ENCODE measurements around the gene TRPM7.

TRPM7 gene

DNA sequence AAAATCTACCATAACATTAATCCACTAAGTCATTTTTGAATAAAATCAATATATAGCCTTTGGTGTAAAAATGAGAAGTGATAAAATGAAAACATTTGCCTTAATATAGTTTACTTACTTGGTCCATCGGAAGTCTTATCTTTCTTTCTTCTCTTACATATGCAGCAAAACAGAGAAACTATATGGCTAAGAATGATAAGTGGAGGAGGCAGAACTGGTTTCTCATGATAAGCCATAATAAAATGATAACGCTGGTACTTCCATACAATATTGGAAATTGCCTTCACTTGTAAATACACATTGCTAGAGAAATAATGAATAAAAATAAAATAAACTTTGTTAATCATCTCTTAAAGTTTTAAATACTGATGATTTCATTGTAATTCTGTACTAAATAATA, 92.3 kb downstream of the TRPM7 start:
- H3K4me1 ChIP-seq (ENCODE audit: low read length): no peaks in the 10 kb centered on the region
- H3K4me2 ChIP-seq (ENCODE audit: low read depth, low read length): no peak overlapping the region
- H3K79me2 ChIP-seq (ENCODE audit: low read length): no peaks in the 10 kb centered on the region
- H3K9me3 ChIP-seq (replicated peaks; ENCODE audit: insufficient read depth, low read length): no peaks in the 10 kb centered on the region
- H3F3A ChIP-seq (ENCODE audit: insufficient read depth, low read length): no peaks in the 10 kb centered on the region
- TF ChIP-seq, protein P1, sequence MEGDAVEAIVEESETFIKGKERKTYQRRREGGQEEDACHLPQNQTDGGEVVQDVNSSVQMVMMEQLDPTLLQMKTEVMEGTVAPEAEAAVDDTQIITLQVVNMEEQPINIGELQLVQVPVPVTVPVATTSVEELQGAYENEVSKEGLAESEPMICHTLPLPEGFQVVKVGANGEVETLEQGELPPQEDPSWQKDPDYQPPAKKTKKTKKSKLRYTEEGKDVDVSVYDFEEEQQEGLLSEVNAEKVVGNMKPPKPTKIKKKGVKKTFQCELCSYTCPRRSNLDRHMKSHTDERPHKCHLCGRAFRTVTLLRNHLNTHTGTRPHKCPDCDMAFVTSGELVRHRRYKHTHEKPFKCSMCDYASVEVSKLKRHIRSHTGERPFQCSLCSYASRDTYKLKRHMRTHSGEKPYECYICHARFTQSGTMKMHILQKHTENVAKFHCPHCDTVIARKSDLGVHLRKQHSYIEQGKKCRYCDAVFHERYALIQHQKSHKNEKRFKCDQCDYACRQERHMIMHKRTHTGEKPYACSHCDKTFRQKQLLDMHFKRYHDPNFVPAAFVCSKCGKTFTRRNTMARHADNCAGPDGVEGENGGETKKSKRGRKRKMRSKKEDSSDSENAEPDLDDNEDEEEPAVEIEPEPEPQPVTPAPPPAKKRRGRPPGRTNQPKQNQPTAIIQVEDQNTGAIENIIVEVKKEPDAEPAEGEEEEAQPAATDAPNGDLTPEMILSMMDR (IDR thresholded peaks at IDR 0.05; ENCODE audit: low read length): no peak
- TF ChIP-seq EZH2phosphoT487 (IDR thresholded peaks at IDR 0.05; ENCODE audit: low read length): no peak
- no peak for TF ChIP-seq EZH2 (optimal IDR thresholded peaks at IDR 0.05; ENCODE audit: low read depth, low read length)
- H2AFZ ChIP-seq (ENCODE audit: low read length): no peak overlapping the region
- H3K27me3 ChIP-seq (replicated peaks; ENCODE audit: insufficient read depth, low read length): no peaks in the 10 kb centered on the region
- H4K20me1 ChIP-seq (ENCODE audit: insufficient read depth, low read length): no peaks in the 10 kb centered on the region
- H3K27ac ChIP-seq (ENCODE audit: low read length): no peak overlapping the region
- peaks cover 11% of the 10 kb centered on the region; the same call in 1 of the 2 replicates for H3K36me3 ChIP-seq (replicated peaks; ENCODE audit: insufficient read depth, low read length)
- DNase-seq: no peak
- no peak overlapping the region for H3K9ac ChIP-seq (ENCODE audit: low read length)
- no peaks in the 10 kb centered on the region for H3K9me2 ChIP-seq (replicated peaks; ENCODE audit: insufficient read depth, low read length)
- H3K4me3 ChIP-seq (ENCODE audit: low read length): no peak overlapping the region

DNA sequence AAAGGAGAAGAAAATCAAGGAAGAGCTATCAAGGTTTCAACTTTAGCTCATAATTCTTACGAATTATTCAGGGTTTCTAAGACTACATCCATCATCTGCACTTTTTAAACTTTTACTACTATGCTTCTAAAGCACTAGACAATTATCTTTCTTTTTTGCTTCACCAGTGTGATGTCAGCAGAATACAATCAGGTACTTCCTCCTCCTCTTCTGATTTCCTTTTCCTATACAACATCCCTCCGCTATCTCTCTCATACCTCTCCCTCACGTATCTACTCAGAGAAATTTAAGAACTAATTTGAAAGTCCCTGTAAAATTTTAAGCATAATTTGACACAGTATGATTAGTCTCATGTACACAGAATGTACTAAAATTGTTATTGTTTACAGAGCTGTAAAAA, 92.8 kb downstream of the TRPM7 start:
- peaks cover 13% of the 10 kb centered on the region; the same call in 1 of the 2 replicates for H3K36me3 ChIP-seq (replicated peaks; ENCODE audit: insufficient read depth, low read length)
- no peaks in the 10 kb centered on the region for H3K9me3 ChIP-seq (replicated peaks; ENCODE audit: insufficient read depth, low read length)
- TF ChIP-seq EZH2phosphoT487 (IDR thresholded peaks at IDR 0.05; ENCODE audit: low read length) (no peak), EZH2 (optimal IDR thresholded peaks at IDR 0.05; ENCODE audit: low read depth, low read length) (no peak)
- TF ChIP-seq, protein P1 (IDR thresholded peaks at IDR 0.05; ENCODE audit: low read length): no peak

DNA sequence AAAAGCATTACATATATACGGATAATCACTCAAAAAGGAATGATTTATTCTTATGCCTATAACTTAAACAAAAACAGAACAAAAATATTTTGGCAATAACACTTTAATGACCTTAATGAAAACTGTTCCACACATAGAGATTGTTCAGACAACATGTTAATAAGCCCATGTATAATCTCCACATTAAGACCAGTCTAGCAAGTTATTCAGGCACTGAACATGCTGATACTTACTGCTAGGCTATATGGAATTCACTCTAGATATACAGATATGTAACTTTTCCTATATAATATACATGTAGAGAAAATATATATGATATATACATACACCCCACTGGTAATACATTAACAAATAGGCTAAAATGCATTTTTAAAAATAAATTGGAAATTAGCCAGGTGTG, 96.3 kb downstream of the TRPM7 start:
- no peak overlapping the region for H3K4me2 ChIP-seq (ENCODE audit: low read depth, low read length)

More for the DNA sequence above, 92.8 kb downstream of the TRPM7 start:
- Histone ChIP-seq H3K27ac (ENCODE audit: low read length) (no peak overlapping the region), H3K4me3 (ENCODE audit: low read length) (no peak overlapping the region), H3K27me3 (replicated peaks; ENCODE audit: insufficient read depth, low read length) (no peaks in the 10 kb centered on the region), H3K9me2 (replicated peaks; ENCODE audit: insufficient read depth, low read length) (no peaks in the 10 kb centered on the region), H2AFZ (ENCODE audit: low read length) (no peak overlapping the region), H3K9ac (ENCODE audit: low read length) (no peak overlapping the region), H3F3A (ENCODE audit: insufficient read depth, low read length) (no peaks in the 10 kb centered on the region), H4K20me1 (ENCODE audit: insufficient read depth, low read length) (no peaks in the 10 kb centered on the region), H3K4me2 (ENCODE audit: low read depth, low read length) (no peak overlapping the region), H3K4me1 (ENCODE audit: low read length) (no peaks in the 10 kb centered on the region), H3K79me2 (ENCODE audit: low read length) (no peaks in the 10 kb centered on the region)
- DNase-seq: no peak

More for the DNA sequence above, 96.3 kb downstream of the TRPM7 start:
- TF ChIP-seq, protein P1 (IDR thresholded peaks at IDR 0.05; ENCODE audit: low read length): no peak
- no peak for TF ChIP-seq EZH2 (optimal IDR thresholded peaks at IDR 0.05; ENCODE audit: low read depth, low read length)
- no peak for TF ChIP-seq EZH2phosphoT487 (IDR thresholded peaks at IDR 0.05; ENCODE audit: low read length)
- no peak overlapping the region for H3K4me3 ChIP-seq (ENCODE audit: low read length)
- no peak overlapping the region for H3K9ac ChIP-seq (ENCODE audit: low read length)
- no peaks in the 10 kb centered on the region for H3K9me3 ChIP-seq (replicated peaks; ENCODE audit: insufficient read depth, low read length)
- H3F3A ChIP-seq (ENCODE audit: insufficient read depth, low read length): no peaks in the 10 kb centered on the region
- H3K27ac ChIP-seq (ENCODE audit: low read length): no peak overlapping the region
- no peaks in the 10 kb centered on the region for H3K79me2 ChIP-seq (ENCODE audit: low read length)
- H4K20me1 ChIP-seq (ENCODE audit: insufficient read depth, low read length): no peaks in the 10 kb centered on the region
- no peaks in the 10 kb centered on the region for H3K27me3 ChIP-seq (replicated peaks; ENCODE audit: insufficient read depth, low read length)
- H3K4me1 ChIP-seq (ENCODE audit: low read length): no peaks in the 10 kb centered on the region
- H2AFZ ChIP-seq (ENCODE audit: low read length): no peak overlapping the region
- H3K36me3 ChIP-seq (replicated peaks; ENCODE audit: insufficient read depth, low read length): peaks cover 20% of the 10 kb centered on the region; the same call in 1 of the 2 replicates
- no peak for DNase-seq
- H3K9me2 ChIP-seq (replicated peaks; ENCODE audit: insufficient read depth, low read length): no peaks in the 10 kb centered on the region

Measured in MM.1S (cell line).